Measurements from ENCODE around the gene SPINT2.
A peak's percentile ranks its signal among the peaks of the same experiment; 100 is the strongest.
"Not testable (repeated sequence)": the region's sequence is repeated elsewhere in the genome, so short reads cannot be mapped to it uniquely, and the experiment has no call there.

SPINT2 gene, protein sequence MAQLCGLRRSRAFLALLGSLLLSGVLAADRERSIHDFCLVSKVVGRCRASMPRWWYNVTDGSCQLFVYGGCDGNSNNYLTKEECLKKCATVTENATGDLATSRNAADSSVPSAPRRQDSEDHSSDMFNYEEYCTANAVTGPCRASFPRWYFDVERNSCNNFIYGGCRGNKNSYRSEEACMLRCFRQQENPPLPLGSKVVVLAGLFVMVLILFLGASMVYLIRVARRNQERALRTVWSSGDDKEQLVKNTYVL

GRCh38 chr19:38264486-38265212, at the start of gene SPINT2:
SPINT2 (plus strand) TSS chr19:38264573; CDS start chr19:38264893, 320 bp downstream.
- DNase-seq (ENCODE audit: low spot score), result no peak

GRCh38 chr19:38216785-38217641, 47.4 kb upstream of the SPINT2 start:
- DNase-seq (ENCODE audit: low spot score), result no peak

DNA sequence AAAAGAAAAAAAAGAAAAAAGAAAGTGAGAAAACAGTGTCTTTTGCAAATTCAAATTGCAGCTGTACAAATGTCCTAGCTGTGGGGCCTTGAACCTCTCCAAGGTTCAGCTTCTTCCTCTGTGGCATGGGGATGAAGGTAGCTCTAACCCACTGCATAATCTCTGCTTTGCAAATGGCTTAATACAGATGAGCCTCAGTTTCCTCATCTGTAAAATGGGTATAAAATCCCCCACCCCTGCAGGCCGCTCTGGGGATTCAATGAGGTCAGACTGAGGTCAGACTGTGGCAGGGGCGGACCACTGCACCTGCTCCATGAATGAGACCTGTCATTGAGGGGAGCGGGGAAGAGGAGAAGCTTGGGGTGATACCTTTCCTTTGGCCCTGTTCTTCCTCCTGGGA, 46.2 kb upstream of the SPINT2 start:
- DNase-seq (ENCODE audit: low spot score), result no peak

GRCh38 chr19:38219221-38219620, 45.2 kb upstream of the SPINT2 start:
- no peak for DNase-seq (ENCODE audit: low spot score)

GRCh38 chr19:38221421-38221820, 43.0 kb upstream of the SPINT2 start:
- no peak for DNase-seq (ENCODE audit: low spot score)

GRCh38 chr19:38221919-38222830, 42.2 kb upstream of the SPINT2 start:
- DNase-seq (ENCODE audit: low spot score), result no peak

GRCh38 chr19:38223119-38223523, 41.3 kb upstream of the SPINT2 start:
- no peak for DNase-seq (ENCODE audit: low spot score)

GRCh38 chr19:38223617-38224013, 40.8 kb upstream of the SPINT2 start:
- DNase-seq (ENCODE audit: low spot score), result no peak

GRCh38 chr19:38224014-38224862, 40.1 kb upstream of the SPINT2 start, which contains the start of gene DPF1:
DPF1 (minus strand) TSS chr19:38224222; CDS start chr19:38224142, 80 bp downstream.
- DNase-seq (ENCODE audit: low spot score), result no peak

DNA sequence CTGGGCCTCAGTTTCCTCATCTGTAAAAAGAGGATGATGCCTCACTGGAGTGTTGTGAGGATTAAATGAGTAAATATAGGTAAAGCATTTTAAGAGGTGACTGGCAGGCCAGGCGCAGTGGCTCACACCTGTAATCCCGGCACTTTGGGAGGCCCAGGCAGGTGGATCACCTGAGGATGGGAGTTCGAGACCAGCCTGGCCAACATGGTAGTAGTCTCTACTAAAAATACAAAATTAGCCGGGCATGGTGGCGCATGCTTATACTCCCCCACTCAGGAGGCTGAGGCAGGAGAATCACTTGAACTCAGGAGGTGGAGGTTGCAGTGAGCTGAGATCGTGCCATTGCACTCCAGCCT, 39.5 kb upstream of the SPINT2 start:
- DNase-seq (ENCODE audit: low spot score), result not testable (repeated sequence)

- DNase-seq (ENCODE audit: low spot score), result no peak
These were observed 36.9 kb upstream of the SPINT2 start for GRCh38 chr19:38227287-38228004.

- no peak for DNase-seq (ENCODE audit: low spot score)
These were observed 36.4 kb upstream of the SPINT2 start for GRCh38 chr19:38228005-38228377.

GRCh38 chr19:38228491-38229439, 35.6 kb upstream of the SPINT2 start:
- no peak for DNase-seq (ENCODE audit: low spot score)

GRCh38 chr19:38229585-38230073, 34.7 kb upstream of the SPINT2 start:
- no peak for DNase-seq (ENCODE audit: low spot score)

DNA sequence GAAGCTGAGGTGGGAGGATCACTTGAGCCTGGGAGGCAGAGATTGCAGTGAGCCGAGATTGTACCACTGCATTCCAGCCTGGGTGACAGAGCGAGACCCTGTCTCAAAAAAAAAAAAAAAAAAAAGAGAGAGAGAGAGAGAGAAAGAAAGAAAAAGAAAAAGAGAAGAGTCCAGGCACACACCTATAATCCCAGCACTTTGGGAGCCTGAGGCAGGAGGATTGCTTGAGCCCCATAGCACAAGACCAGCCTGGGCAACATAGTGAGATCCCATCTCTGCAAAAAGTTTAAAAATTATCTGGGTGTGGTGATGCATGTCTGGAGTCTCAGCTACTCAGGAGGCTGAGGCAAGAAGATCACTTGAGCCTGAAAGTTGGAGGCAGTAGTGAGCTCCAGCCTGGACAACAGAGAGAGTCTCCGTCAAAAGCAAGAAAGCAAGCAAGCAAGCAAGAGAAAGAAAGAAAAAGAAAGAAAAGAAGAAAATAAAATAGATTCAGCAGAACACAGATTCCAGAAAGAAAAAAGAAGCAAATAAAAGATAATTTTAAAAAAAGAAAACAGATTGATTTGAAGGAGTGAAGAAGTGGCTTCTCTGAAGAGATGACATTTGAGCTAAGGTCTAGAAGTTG, 33.8 kb upstream of the SPINT2 start:
- not testable (repeated sequence) for DNase-seq (ENCODE audit: low spot score)

DNA sequence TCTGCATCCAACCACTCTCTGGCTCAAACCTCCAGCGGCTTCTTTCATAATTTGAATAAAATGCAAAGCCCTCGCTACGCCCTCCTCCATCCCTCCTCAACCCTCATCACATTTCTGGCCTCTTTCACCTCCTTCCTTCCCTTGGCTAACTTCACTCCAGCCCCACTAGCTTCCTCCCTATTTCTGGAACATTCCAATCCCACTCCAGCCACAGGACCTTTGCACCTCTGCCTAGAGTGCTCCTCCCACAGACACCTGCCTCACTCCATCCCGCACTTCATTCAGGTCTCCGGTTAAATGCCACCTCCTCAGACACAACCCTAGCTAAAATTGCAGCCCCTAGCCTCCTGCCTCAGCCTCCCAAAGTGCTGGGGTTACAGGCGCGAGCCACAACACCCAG, 32.5 kb upstream of the SPINT2 start:
- DNase-seq (ENCODE audit: low spot score), result no peak

DNA sequence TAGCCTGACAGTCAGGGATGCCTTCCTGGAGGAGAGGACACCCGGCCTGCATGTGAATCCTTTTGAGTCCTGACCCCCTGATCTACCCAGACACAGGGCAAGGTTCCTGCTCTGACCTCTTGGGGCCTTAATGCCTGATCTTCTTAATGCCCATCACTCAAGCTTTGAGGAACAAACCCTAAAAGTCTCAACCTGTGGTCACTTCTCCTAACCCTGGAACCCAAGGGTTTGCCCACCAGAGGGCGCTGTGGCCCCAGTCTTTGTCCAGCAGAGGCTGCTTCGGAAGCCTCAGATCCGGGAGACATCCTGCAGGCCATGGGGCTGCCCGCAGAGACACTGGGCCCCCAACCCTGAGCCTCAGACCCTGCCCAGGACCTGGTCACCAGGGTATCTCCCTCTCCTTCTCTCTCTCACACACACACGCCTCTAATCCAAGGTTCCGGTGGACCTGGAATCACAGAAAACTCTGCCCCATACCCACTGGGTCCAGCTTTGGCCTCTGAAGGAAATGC, 30.6 kb upstream of the SPINT2 start:
- DNase-seq (ENCODE audit: low spot score), result peak; percentile 84

- no peak for DNase-seq (ENCODE audit: low spot score)
These were observed 29.8 kb upstream of the SPINT2 start for GRCh38 chr19:38234615-38235014.
